ENCODE measurements around the gene LRRC36.
"Not testable (repeated sequence)": the region's sequence is repeated elsewhere in the genome, so short reads cannot be mapped to it uniquely, and the experiment has no call there.

LRRC36 gene

DNA sequence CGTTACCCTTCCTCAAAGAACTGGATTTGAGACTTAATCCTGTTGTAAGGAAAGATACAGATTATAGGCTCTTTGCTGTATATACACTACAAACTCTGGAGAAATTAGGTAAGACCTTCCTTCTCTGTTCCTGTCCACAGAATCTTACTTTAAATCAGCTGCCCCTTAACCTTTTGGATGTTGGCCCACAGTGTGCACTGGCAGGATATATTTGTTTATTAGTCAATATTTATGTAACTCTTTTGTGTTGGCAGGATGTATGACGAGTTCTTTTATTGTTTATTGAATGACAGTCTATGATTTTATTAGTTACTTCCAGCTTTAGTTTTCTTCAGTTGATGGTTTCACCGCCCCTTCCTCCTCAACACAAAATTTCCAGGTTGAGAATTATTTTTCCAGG lies 19.7 kb downstream of the LRRC36 start:
- DNase-seq (ENCODE audit: low read depth) = no peak

- no peak for DNase-seq (ENCODE audit: low read depth)
Measured at GRCh38 chr16:67349172-67349571, 22.6 kb downstream of the LRRC36 start.

GRCh38 chr16:67350324-67350723 lies 23.7 kb downstream of the LRRC36 start:
- no peak for DNase-seq (ENCODE audit: low read depth)

DNA sequence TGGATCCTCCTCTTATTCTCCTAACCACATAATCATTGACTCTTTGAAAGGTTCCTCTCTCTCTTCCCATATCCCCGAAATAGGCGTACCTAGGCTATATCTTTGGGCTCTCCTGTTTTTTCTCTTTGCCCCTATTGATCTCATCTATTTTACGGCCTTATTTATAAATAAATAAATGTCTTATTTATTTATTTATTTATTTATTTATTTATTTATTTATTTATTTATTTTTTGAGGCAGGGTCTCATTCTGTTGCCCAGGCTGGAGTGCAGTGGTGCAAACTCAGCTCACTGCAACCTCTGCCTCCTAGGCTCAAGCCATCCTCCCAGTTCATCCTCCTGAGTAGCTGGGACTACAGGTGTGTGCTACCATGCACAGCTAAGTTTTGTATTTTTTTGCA lies 25.8 kb downstream of the LRRC36 start:
- DNase-seq (ENCODE audit: low read depth) = not testable (repeated sequence)

GRCh38 chr16:67356396-67356795 lies 29.8 kb downstream of the LRRC36 start:
- DNase-seq (ENCODE audit: low read depth) = no peak

DNA sequence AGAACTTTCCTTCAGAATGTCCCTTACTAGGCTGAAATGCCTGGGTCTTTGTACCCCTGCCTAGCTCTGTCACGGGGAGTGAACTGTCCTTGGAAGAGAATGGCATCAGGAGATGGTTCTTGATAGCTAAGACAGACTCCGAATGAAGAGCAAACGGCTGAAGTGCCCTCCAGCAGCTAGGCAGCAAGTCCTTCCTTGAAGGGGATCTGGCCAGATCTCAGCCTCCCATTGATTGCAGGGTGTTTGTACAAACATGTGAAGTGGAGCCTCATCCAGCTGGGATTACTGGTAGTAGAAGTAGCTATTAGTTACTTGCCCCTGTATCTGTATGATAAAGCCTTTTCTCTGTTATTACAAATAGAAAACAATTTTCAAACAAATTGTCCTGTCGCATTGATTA lies 30.9 kb downstream of the LRRC36 start:
- DNase-seq (ENCODE audit: low read depth) = no peak

DNA sequence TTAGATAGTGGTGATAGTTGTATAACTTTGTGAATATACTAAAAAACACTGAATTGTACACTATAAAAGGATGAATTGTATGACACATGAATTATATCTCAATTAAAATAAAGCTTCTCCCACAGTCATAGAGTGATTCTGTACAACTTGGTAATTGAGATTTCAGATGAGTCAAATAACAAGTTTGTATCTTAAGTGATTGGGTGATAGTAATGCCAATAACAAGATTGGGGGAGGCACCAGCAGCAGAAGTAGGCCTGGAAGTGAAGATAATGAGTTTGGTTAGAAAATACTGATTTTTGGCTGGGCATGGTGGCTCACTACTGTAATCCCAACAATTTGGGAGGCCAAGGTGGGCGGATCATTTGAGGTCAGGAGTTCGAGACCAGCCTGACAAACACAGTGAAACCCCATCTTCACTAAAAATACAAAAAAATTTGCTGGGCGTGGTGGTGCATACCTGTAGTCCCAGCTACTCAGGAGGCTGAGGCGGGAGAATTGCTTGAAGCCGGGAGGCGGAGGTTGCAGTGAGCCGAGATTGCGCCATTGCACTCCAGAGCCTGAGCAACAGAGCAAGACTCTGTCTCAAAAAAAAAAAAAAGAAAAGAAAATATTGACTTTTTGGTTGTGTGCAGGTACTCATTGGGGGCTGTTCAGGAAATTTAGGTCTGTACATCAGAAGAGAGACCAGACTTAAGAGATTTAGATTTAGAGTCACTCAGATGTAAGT lies 33.1 kb downstream of the LRRC36 start:
- not testable (repeated sequence) for DNase-seq (ENCODE audit: low read depth)

- DNase-seq (ENCODE audit: low read depth) = no peak
Measured at GRCh38 chr16:67361038-67361437, 34.4 kb downstream of the LRRC36 start.

- no peak for DNase-seq (ENCODE audit: low read depth)
Measured at GRCh38 chr16:67364600-67365235, 38.1 kb downstream of the LRRC36 start.

DNA sequence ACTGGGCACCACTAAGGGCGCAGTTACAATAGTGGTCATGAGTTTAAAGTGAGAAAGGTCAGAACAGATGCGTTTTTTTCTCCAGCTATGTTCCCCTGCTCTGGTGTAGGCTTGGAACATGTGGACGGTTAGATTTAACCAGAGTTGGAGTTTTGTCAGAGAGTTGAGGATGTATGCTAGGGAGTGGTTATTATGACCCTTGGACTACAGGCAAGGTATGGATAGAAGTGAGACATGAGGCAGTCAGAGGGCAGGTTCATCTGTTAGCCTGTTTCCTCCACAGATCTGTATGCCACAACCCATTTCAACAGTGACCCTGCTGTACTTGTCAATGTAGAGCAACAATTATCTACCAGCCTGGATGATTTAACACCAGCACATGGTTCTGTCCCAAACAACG lies 44.0 kb downstream of the LRRC36 start:
- no peak for DNase-seq (ENCODE audit: low read depth)

GRCh38 chr16:67372664-67373063 lies 46.0 kb downstream of the LRRC36 start:
- DNase-seq (ENCODE audit: low read depth) = no peak

- not testable (repeated sequence) for DNase-seq (ENCODE audit: low read depth)
Measured at GRCh38 chr16:67376012-67376411, 49.4 kb downstream of the LRRC36 start.

DNA sequence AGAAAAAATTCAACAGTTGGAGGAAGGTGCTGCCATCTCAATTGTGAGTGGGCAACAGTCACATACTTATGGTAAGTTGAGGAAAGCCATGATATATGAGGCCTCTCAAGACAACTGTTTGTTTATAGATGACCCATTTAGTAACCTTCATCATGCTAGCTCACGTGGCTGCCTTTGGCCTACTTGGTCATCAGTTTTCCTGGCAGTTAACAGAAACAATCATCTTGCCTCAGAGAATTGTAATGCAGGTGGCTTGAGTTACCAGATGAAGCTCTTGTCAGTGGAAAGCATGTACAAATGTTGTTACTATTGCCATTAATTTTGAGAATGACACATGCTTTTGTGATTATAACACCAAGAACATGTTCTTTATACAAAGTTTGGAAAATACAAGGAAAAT lies 52.0 kb downstream of the LRRC36 start:
- DNase-seq (ENCODE audit: low read depth) = no peak

DNA sequence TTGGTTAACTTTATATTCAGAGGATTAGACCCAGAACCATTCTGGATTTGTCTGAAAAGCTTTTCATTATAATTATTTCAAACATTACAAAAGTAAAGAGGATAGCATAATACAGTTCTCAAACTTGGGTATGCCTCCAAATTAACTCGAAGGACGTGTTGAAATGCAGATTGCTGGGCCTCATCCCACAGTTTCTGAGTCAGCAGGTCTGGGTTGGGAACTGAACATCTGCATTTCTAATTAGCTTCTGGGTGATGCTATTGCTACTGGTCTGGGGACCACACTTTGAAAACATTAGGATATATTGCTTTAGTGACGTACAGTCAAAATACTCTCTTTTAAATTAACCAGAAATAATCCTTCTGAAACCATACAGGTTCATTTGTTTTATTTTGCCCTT lies 56.7 kb downstream of the LRRC36 start:
- DNase-seq (ENCODE audit: low read depth) = no peak

- DNase-seq (ENCODE audit: low read depth) = no peak
Measured at GRCh38 chr16:67384778-67385510, 58.3 kb downstream of the LRRC36 start.

DNA sequence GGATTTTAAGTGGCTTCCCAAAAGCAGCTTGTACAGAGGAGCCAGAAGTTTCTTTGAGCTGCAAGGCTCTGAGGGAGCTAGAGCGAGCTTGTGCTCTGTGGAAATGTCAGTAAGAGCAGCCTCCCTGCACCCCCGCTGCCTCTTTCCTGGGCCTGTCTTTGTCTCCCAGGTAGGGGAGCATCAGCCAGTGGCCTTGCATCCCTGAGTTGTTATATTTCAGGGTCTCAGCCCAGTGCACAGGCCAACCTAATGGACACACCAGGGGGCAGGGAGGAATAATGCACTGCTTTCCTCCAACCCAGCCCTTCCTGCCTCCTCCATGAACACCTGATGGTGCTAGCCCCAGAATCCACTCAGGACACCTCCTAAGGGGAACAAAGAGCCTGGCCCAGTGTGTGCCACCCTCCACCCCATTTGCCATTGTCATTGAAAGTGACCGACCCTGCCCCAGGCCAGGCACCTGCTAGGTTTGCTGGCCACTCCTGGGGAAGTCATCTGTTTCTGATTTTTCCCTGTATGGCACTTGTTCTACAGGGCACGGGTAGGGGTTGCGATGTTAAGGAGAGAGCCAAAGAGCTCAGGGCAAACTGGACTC lies 60.3 kb downstream of the LRRC36 start:
- no peak for DNase-seq (ENCODE audit: low read depth)

GRCh38 chr16:67387479-67388079 lies 61.0 kb downstream of the LRRC36 start:
- no peak for DNase-seq (ENCODE audit: low read depth)

DNA sequence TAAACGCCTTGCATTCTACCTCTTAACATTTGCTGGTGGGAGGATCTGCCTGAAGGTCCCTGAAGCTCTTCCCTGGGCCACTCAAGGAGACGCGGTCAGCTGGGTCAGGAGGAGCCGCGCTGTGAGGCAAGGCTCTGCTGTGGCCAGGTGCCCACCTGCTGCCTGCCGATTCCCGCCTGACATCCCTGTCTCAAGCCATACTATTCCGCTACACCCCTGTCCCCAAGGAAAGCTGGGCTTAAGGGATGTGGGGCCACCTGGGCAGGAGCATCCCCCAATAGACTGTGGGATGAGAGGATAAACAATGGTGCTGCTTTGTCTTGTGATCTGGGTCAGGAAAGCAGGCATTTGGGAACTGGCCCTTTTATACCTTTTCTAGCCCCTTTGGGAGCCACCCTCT lies 61.6 kb downstream of the LRRC36 start:
- DNase-seq (ENCODE audit: low read depth) = no peak

GRCh38 chr16:67388591-67388990 lies 62.0 kb downstream of the LRRC36 start:
- DNase-seq (ENCODE audit: low read depth) = no peak

DNA sequence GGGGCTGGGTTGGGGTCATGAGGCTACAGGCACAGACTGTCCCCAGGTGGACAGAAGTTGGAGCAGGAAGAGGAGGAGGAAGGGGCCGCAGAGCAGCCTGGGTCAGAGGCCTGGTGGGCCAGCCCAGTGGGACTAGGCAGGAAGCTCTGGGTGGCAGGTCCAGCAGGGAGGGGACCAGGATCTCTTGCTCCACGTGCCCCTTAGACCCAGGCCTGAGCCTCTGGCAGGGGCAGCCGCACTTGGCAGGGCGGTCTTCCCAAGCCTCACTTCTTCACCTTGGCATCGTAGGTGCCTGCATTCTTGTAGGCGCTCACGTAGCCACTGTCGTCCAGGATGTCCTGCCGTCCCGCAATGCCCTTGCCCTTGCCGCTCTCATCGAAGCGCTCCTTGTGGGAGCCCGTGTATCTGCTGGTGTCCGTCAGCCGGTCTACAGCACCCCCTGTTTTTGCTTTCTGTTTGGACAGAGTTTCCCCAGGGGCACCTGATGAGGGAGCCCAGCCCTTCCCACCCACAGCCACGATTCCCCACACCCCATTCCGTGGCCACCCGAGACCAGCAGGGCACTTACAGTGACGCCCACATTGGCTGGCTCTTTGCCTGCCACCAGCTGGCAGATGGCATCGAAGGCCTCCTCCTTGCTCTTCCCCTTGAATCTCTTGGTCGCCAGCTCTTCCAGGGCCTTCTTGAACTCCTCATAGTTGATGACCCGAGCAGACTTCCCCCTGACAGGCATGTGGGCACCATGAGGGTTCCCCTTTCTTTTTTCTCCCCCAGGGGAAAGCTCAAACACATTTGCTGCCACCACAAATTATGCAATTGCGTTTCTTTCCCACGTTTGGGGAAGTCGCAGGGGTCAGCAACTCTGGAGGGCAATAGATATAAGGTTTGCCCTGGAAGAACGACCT lies 63.5 kb downstream of the LRRC36 start:
- DNase-seq (ENCODE audit: low read depth) = no peak

GRCh38 chr16:67390816-67391423 lies 64.3 kb downstream of the LRRC36 start:
- DNase-seq (ENCODE audit: low read depth) = no peak

Measured in stimulated activated CD4-positive, alpha-beta T cell treated with anti-CD3 and anti-CD28 coated beads, Interleukin-2, amount 100 ng/mL, for 4 hours (primary cell).